Lung (tissue), 12 donors: ENCODE results near the gene ERCC1. TPM values are rescaled to one million over a fixed set of nuclear protein-coding genes. Genes with fewer than 3 reads are reported as not detected.

Experiments
- ATAC-seq: fragments of 200-7000 bp; cut with Tn5 transposase; one replicate; pipeline ENCODE4 v1.9.1; 2020; ENCODE audit warnings: moderate number of reproducible peaks; ENCODE audit not compliant: insufficient read depth, low FRiP score
- DNase-seq, 3 donors: peaks; one replicate each; pipeline ENCODE4 v3.0.0-alpha.2; 2013 to 2017
- H3K27ac ChIP-seq, 2 donors: one replicate each; pipeline ENCODE4 v1.5.1; 2013; ENCODE audit warnings: mild to moderate bottlenecking in 2 of 2, moderate library complexity in 2 of 2, control low read depth in 1 of 2, inconsistent platforms in 1 of 2, low read depth in 1 of 2, low read length in 1 of 2
- H3K27me3 ChIP-seq, 3 donors: one replicate each; pipeline ENCODE4 v1.5.1; 2013; ENCODE audit warnings: low read length in 2 of 3; ENCODE audit not compliant: control insufficient read depth in 3 of 3, insufficient read depth in 3 of 3
- H3K36me3 ChIP-seq, 4 donors: one replicate each; pipeline ENCODE4 v1.5.1; 2013; ENCODE audit warnings: low read length in 4 of 4, mild to moderate bottlenecking in 1 of 4, moderate library complexity in 1 of 4; ENCODE audit not compliant: control insufficient read depth in 4 of 4, insufficient read depth in 4 of 4
- H3K4me1 ChIP-seq, 5 donors: one replicate each; pipeline ENCODE4 v1.5.1; 2013; ENCODE audit warnings: low read length in 5 of 5, mild to moderate bottlenecking in 2 of 5, moderate library complexity in 1 of 5; ENCODE audit not compliant: control insufficient read depth in 5 of 5, insufficient read depth in 5 of 5
- H3K4me3 ChIP-seq: one replicate; pipeline ENCODE4 v1.5.1; 2013; ENCODE audit warnings: mild to moderate bottlenecking, control low read depth, moderate library complexity
- H3K9ac ChIP-seq, 2 donors: one replicate each; pipeline ENCODE4 v1.5.1; 2013; ENCODE audit warnings: low read length in 2 of 2, control low read depth in 1 of 2; ENCODE audit not compliant: insufficient read depth in 1 of 2
- H3K9me3 ChIP-seq, 4 donors: one replicate each; pipeline ENCODE4 v1.5.1; 2013; ENCODE audit warnings: low read length in 3 of 4, mild to moderate bottlenecking in 1 of 4, moderate library complexity in 1 of 4; ENCODE audit not compliant: control insufficient read depth in 4 of 4, insufficient read depth in 3 of 4
- CTCF ChIP-seq: IDR thresholded peaks from 2 replicates; pipeline ENCODE4 v1.5.1; 2012; ENCODE audit warnings: mild to moderate bottlenecking; ENCODE audit errors: control extremely low read depth, extremely low read depth
- WGBS, 2 donors: extraction: QIAGEN DNeasy Blood & Tissue Kit; methylation state at CpG; one replicate each; pipeline ENCODE4 v1.1.7; 2013; 5-methylcytosine and 5-hydroxymethylcytosine counted together
- polyA plus RNA-seq, 2 donors: library from polyadenylated mRNA; stranded (reverse); fragments of 200-250 nt; gene quantifications; one replicate each; pipeline ENCODE4 v1.2.1, GENCODE V29; 2013
- total RNA-seq, 2 donors: library from RNA; depleted of rRNA in 1 of 2; stranded (reverse); fragments of >200 nt in 1 of 2; gene quantifications; one replicate each; pipeline ENCODE4 v1.2.1, GENCODE V29; 2014 to 2021
- donor health status: control.
- donor health status: control.
- donor health status: Bipolar disorder and iron deficiency.
- donor health status: healthy.
- donor health status: DM: yes; HTN: yes; CAD: no.

Gene ERCC1
- total and polyA plus RNA-seq, 4 donors = 53.2 to 82.3 (median 63.2) TPM

DNA sequence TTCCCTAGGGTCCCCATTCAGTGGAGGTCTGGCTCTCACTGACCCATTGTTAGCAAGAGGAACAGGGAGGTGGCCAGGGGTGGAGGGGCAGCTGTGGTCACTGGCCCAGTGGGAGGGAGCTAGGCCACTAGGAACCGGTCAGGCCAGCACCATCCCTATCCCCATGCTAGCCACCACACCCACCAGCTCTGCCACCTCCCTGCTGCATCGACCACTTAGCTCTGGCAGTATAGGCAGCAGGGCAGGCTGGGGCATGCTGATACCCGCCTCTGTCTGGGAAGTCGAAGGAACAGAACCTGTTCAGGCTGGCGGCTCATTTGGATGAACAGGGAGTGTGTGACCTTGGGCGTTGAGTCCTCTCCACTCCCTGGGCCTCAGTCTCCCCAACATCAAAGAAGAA lies 23.5 kb downstream of the ERCC1 start:
- no peak overlapping the region for H3K9ac ChIP-seq
- H3K4me3 ChIP-seq = no peak overlapping the region
- H3K27ac ChIP-seq = no peak overlapping the region
- peaks cover 0 to 3% (median 0%) of the 10 kb centered on the region in 4 donors for H3K9me3 ChIP-seq
- 91 to 98% methylated on average over 6 of the region's 6 CpGs for WGBS, 2 donors
- H3K27me3 ChIP-seq = peaks cover 0 to 39% (median 38%) of the 10 kb centered on the region in 3 donors
- TF ChIP-seq CTCF = no peak
- DNase-seq = no peak
- H3K36me3 ChIP-seq = peaks cover 0 to 18% (median 3%) of the 10 kb centered on the region in 4 donors
- no peak for ATAC-seq
- H3K4me1 ChIP-seq = peaks cover 0 to 17% (median 9%) of the 10 kb centered on the region in 5 donors

GRCh38 chr19:45395821-45396617 lies 27.7 kb downstream of the ERCC1 start:
- no peak overlapping the region for H3K9ac ChIP-seq
- peaks cover 0 to 3% (median 0%) of the 10 kb centered on the region in 4 donors for H3K9me3 ChIP-seq
- no peak for ATAC-seq
- WGBS, 2 donors = 50 to 68% methylated on average over 52 to 59 of the region's 59 CpGs
- DNase-seq = no peak
- peaks cover 0 to 30% (median 5%) of the 10 kb centered on the region in 4 donors for H3K36me3 ChIP-seq
- TF ChIP-seq CTCF = no peak
- no peak overlapping the region for H3K27ac ChIP-seq
- peaks cover 0 to 4% (median 0%) of the 10 kb centered on the region in 5 donors for H3K4me1 ChIP-seq
- peaks cover 0 to 13% (median 8%) of the 10 kb centered on the region in 3 donors for H3K27me3 ChIP-seq
- no peak overlapping the region for H3K4me3 ChIP-seq

DNA sequence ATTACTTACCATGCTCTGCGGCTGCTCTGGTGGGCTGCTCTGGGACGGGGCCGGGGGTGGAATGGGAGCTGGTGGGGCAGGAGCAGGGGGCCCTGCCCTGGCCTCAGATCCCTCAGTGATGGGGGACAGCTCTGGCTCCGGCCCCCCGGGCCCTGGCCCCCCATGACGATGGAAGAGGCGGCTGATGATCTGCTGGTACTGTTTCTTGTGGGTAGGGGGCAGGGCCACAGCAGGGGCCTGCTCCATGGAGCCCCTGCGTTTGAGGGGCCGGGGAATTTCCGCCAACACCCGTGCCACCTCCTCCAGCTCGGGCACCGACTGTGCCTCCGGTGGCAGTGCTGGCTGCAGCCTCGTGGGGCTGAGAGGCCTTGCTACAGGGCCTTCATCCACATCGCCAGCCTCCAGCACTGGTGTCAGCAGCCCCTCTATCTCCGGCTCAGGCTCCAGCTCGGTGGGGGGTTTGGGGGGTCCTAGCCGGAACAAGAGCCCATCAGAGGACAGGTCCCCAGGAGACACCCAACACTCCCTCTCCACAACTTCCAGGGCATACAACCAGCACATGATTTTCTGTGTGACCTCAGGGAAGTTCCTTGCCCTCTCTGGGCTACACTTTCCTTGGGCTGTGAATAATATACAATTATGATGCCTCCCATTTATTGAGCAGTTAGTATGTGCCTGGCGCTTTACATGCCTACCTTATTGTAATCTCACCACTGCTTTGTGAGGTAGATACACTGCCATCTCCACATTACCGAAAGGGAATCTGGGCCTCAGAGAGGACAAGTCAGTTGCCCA lies 31.6 kb downstream of the ERCC1 start:
- ATAC-seq (no peak), DNase-seq (no peak)
- Histone ChIP-seq H3K4me3 (no peak overlapping the region), H3K4me1 (no peaks in the 10 kb centered on the region), H3K27me3 (peaks cover 0 to 9% (median 6%) of the 10 kb centered on the region in 3 donors), H3K36me3 (peaks cover 0 to 30% (median 5%) of the 10 kb centered on the region in 4 donors), H3K27ac (no peak overlapping the region), H3K9ac (no peak overlapping the region), H3K9me3 (peaks cover 0 to 3% (median 0%) of the 10 kb centered on the region in 4 donors)
- TF ChIP-seq CTCF = no peak
- WGBS, 2 donors = 95% methylated on average over 21 of the region's 21 CpGs
